ENCODE measurements around the gene CHTOP.
A peak's percentile ranks its signal among the peaks of the same experiment; 100 is the strongest.

Gene CHTOP

DNA sequence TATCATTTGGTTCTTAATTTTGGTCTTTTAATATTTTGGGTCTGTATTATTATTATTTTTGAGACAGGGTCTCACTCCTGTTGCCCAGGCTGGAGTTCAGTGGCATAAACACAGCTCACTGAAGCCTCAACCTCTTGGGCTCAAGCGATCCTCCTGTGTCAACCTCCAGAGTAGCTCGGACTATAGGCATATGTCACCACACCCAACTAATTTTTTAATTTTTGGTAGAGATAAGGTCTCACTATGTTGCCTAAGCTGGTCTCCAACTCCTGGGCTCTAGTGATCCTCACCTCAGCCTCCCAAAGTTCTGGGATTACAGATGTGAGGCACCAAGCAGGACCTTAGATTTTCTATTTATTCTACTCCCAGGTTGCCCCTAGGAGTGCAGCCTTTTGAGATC lies 39.6 kb downstream of the CHTOP start:
- TF ChIP-seq, protein P1, sequence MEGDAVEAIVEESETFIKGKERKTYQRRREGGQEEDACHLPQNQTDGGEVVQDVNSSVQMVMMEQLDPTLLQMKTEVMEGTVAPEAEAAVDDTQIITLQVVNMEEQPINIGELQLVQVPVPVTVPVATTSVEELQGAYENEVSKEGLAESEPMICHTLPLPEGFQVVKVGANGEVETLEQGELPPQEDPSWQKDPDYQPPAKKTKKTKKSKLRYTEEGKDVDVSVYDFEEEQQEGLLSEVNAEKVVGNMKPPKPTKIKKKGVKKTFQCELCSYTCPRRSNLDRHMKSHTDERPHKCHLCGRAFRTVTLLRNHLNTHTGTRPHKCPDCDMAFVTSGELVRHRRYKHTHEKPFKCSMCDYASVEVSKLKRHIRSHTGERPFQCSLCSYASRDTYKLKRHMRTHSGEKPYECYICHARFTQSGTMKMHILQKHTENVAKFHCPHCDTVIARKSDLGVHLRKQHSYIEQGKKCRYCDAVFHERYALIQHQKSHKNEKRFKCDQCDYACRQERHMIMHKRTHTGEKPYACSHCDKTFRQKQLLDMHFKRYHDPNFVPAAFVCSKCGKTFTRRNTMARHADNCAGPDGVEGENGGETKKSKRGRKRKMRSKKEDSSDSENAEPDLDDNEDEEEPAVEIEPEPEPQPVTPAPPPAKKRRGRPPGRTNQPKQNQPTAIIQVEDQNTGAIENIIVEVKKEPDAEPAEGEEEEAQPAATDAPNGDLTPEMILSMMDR (IDR thresholded peaks at IDR 0.05; ENCODE audit: insufficient read depth, low read depth, low read length, missing control alignments) = no peak
- no peak for DNase-seq (ENCODE audit: low read depth)
- H3K4me3 ChIP-seq (ENCODE audit: low read length) = no peak overlapping the region

DNA sequence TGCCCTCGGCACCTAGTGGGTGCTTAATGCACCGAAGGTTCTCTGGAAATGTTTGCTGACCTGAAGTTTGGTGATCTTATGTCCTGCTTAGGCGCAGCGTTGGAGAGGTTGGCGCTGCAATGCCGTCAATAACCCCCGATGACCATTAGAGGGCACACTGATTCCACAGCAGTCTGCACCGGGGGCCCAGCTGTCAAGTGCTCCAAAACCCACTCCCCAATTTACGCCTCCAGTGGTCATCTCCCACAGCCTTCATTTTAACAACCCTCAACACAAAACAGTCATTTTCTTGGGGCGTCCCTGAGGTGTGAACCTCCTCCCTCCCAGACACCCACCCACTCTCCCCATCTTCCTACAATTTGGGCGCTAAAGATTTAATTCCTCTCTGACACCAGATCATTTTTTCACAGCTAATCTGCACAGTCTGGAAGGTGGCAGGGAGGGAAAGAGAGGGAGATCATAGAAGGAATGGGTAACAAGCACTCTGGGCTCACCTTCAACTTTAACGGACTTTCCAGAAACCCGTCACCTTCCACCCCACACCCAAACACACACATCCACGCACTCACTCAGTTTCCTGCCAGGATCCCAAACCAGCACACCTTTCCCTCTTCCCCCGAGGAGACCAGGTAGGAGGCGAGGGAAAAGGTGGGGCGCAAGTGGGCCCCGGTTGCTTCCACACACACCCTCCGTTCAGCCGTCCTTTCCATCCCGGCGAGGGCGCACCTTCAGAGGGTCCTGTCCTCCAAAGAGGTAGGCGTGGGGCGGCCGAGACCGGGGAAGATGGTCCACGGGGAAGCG lies 44.1 kb downstream of the CHTOP start:
- TF ChIP-seq, protein P1 (IDR thresholded peaks at IDR 0.05; ENCODE audit: insufficient read depth, low read depth, low read length, missing control alignments) = peak; percentile 92
- peak; percentile 64 for DNase-seq (ENCODE audit: low read depth)
- peak overlapping the region; percentile 25 for H3K4me3 ChIP-seq (ENCODE audit: low read length)

DNA sequence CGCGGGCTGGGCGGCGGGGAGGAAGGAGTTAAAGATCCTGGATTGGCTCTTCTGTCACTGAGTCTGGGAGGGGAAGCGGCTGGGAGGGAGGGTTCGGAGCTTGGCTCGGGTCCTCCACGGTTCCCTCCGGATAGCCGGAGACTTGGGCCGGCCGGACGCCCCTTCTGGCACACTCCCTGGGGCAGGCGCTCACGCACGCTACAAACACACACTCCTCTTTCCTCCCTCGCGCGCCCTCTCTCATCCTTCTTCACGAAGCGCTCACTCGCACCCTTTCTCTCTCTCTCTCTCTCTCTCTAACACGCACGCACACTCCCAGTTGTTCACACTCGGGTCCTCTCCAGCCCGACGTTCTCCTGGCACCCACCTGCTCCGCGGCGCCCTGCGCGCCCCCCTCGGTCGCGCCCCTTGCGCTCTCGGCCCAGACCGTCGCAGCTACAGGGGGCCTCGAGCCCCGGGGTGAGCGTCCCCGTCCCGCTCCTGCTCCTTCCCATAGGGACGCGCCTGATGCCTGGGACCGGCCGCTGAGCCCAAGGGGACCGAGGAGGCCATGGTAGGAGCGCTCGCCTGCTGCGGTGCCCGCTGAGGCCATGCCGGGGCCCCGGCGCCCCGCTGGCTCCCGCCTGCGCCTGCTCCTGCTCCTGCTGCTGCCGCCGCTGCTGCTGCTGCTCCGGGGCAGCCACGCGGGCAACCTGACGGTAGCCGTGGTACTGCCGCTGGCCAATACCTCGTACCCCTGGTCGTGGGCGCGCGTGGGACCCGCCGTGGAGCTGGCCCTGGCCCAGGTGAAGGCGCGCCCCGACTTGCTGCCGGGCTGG lies 44.9 kb downstream of the CHTOP start, which contains the start of gene NPR1:
Gene NPR1 (plus strand): TSS at position 170 of the 818 bp plus-strand sequence. CDS start 421 bp downstream, at position 591.
- DNase-seq (ENCODE audit: low read depth) = peak; percentile 29
- H3K4me3 ChIP-seq (ENCODE audit: low read length) = peak within 1 kb of the TSS; percentile 25
- TF ChIP-seq, protein P1 (IDR thresholded peaks at IDR 0.05; ENCODE audit: insufficient read depth, low read depth, low read length, missing control alignments) = no peak

DNA sequence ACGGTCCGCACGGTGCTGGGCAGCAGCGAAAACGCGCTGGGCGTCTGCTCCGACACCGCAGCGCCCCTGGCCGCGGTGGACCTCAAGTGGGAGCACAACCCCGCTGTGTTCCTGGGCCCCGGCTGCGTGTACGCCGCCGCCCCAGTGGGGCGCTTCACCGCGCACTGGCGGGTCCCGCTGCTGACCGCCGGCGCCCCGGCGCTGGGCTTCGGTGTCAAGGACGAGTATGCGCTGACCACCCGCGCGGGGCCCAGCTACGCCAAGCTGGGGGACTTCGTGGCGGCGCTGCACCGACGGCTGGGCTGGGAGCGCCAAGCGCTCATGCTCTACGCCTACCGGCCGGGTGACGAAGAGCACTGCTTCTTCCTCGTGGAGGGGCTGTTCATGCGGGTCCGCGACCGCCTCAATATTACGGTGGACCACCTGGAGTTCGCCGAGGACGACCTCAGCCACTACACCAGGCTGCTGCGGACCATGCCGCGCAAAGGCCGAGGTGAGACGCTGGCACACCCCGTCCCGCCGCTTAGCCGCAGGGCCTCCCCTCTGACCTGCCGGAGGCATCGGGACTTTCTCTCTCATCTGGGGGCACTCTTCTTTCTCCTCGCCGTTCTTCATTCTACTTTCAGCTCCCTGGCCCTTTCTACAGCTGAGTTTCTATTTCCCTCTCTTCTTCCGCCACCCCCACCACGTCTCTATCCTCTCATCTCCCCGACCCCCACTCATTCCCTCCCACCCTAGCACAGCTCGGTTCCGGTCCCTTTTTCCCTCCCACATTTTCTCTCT lies 45.7 kb downstream of the CHTOP start:
- no peak overlapping the region for H3K4me3 ChIP-seq (ENCODE audit: low read length)
- TF ChIP-seq, protein P1 (IDR thresholded peaks at IDR 0.05; ENCODE audit: insufficient read depth, low read depth, low read length, missing control alignments) = peak; percentile 15
- no peak for DNase-seq (ENCODE audit: low read depth)

DNA sequence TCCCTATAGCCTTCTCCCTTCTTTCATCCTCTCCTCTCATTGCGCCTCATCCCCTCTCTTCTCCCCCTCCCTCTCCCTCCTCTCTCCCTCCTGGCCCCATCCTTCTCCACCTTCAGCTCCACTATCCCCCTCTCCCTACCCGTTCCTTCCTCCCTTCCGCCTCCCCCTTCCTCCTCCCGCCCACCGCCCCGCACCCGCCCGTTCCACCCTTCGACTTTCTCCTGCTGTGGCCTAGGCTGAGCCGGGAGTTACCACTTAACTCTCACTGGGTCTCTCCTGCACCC lies 46.2 kb downstream of the CHTOP start:
- TF ChIP-seq, protein P1 (IDR thresholded peaks at IDR 0.05; ENCODE audit: insufficient read depth, low read depth, low read length, missing control alignments) = no peak
- H3K4me3 ChIP-seq (ENCODE audit: low read length) = no peak overlapping the region
- DNase-seq (ENCODE audit: low read depth) = no peak

DNA sequence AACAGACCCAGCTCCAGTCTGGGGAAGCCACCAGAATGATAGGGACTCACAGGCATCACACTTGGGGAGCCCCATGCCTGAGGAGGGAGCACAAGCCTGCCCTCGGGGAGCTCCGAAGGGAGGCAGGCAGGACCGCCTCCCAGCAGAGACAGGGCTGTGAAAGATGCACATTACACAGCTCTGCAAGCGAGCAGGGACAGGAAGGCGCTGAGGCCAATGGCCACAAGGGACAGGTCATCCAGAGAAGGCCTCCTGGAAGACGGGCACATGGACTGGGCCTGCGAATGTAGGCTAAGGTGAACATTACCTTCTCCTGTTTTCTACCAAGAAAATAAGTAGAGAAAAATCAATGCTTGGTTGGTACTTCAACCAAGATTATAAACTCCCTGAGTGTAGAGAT lies 48.9 kb downstream of the CHTOP start:
- DNase-seq (ENCODE audit: low read depth) = no peak
- H3K4me3 ChIP-seq (ENCODE audit: low read length) = no peak overlapping the region
- TF ChIP-seq, protein P1 (IDR thresholded peaks at IDR 0.05; ENCODE audit: insufficient read depth, low read depth, low read length, missing control alignments) = no peak

All from epithelial cell of esophagus (primary cell).